Kidney tubule cell (primary cell): ENCODE results near the gene PI4KB.

ENCODE experiments used
- DNase-seq: peaks from one replicate; pipeline ENCODE4 v3.0.0-alpha.2; 2018; ENCODE audit warnings: low spot score

Gene PI4KB

DNA sequence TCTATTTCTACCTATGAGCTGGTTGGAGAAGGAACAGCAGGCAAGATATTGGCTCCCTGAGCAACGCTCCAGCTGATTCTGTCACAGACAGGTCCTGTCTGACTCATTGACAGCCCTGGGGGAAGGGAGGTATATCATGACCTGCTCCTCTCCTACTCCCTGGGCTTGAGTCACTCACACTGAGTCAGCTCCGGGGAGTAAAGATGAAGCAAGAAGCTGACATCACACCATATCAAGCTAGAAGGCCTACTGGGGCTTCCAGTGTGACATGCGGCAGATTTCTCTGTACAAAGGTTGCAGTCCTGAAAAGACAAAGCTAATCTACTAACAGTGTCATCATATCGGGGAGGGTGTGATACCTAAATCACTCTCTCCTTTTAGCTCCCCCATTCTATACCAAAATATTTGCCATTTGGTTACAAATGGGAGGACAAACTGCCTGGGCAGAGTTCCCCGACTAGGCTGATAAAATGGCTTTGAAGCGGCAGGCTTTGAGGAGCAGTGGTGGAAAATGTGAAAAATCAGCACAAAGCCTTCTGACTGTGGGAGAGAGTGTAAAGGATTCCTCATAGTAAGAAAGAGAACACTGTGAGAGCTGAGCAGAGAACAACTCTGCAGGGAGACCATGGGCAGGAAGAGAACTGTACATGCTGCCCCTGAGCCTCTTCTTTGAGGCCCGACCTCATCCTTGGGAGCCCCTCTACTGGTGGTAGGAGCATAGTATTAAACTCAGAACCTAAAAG, 15.5 kb downstream of the PI4KB start:
- DNase-seq, result peak; percentile 99

DNA sequence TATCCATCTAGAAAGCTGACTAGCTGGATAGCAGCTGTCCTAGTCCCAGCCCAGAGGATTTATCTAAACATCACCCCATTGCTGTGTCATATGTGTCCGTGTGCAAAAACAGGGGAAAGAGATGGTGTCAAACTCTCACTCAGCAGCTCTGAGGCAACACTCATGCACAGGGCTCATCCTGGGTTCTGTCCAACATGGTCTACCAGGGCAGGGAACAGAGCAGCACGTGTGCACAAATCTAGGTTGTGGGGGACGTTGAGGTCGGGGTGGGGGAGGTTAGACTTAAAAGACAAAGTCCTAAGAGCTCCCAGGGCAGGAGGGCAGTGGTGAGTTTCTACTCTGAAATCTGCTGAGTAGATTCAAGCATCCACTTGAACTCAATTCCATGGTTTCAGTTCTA, 16.2 kb downstream of the PI4KB start:
- DNase-seq, result no peak

DNA sequence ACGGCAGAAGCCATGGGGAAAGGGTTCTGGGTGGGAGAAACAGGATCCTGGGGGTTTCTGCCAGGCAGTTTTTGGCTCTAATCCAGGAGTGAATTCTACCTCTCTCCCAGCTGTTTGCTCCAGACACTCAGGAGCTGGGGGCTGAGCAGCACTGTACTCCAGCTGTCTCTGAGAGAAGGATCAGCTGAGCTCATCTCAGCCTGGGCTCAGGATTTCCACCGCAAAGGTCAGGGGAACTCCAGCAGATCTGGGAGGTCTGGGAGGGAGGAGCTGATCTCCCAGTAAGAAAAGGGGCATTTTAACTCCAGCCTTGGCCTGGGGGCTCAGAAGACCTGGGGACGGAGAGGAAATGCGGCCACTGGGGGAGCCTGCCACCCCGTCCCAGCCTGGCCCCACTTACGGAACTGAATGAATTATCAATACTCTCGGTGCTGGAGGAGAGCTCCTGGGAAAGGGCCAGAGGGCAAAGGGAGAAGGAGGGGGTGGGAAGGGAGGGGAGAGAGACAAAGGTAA, 17.3 kb downstream of the PI4KB start:
- peak; percentile 56 for DNase-seq

DNA sequence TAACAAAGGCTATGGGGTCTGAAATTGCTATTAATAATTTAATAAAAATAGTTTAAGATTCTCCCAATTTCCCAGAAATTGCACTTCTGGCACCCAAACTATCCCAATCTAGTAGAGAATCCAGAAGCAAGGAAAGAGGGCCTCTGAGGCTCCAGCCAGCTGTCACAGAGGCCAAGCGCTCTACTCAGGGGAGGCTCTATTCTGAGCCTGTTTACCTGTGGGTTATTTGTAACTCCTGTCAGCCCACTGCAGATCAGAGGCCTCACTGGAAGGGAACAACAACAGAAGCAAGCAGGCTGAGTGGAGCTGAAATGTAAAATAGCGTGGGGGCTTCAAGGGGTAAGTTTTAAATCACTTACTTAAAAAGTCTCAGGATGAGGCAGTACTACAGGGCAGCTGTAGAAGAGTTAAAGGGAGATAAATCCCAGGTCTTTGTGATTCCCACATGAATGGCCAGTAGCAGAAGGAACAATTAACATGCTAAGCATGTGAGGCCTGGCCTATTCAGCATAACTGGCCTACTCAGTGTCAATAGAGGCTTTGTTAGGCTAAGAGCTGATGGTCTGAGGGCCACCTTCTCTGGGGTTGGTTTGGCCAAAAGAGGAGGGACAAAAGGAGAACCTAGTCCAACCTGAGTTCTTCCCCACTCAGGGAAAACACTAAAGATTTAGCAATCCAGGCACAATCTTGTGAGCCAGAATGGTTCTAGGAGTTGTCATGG, 32.3 kb downstream of the PI4KB start:
- DNase-seq, result no peak

DNA sequence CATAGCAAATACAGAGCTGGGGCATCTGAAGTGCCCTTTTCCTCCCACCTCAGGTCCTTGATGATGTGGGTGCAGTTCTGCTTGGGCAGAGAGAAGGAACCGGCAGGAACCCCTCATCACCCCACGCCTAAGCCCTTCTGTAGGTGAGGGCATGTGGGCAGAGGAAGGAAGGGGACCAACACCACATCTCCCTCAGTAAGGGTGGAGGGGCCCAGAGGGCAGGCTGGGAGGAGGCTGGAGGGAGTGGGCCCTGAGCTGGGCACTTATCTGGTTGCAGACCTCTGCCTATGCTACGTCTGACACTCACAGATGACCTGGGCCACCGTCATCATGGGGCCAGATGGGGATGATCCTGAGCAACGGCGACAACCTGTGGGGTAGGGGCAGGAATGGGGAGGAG, 34.1 kb downstream of the PI4KB start:
- no peak for DNase-seq

DNA sequence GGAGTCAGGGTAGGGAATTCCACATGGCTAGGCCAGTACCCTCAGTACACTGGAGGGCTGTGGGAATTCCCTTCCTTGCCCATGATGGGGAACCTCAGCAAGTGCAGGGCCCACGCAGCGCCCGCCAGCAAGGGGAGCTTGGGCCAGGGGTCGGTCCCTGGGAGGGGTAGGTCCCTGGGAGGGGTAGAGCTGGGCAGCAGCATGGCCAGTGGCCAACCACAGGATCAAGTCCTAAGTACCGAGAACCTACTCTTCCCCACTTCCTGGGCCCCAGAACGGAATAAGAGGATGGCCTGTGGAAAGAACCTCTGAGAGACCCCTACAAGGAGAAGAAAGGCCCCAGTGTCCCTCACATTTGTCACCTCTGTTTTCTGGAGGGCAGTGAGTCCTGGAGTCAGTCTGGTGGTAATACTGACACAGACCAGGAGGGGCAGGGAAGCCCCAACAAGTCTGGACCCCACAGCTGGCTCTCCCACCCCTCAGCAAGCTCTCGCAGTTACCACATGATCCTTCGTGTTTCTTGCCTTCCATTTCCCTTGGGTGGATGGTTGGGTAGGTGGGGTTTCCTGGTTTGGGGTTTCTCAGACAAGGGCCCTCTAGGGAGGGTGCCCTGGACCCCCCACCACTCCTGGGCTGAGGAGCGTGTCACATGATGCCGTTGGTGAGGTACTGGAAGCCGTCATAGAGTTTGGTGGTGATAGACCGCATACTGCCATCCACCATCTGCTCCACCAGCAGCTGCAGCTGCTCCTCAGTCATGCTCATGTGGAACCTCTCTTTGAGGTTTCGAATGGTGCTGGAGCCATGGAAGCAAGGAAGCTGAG, 34.8 kb downstream of the PI4KB start:
- DNase-seq, result no peak

DNA sequence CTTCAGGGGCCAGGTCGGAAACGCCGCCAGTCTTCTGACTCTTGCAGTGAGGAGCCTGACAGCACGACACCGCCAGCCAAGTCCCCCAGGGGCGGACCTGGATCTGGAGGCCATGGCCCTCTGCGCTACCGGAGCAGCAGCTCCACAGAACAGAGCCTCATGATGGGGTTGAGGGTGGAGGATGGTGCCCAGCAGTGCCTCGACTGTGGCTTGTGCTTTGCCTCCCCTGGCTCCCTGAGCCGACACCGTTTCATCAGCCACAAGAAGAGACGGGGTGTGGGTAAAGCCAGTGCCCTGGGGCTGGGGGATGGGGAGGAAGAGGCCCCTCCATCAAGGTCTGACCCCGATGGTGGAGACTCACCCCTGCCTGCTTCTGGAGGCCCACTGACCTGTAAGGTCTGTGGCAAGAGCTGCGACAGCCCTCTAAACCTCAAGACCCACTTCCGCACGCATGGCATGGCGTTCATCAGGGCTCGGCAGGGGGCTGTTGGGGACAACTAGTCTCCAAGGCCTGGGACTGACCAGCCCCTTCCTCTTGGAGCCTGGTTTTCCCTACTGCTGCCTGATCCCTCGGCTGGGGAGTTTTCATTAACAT, 36.4 kb downstream of the PI4KB start:
- DNase-seq, result no peak

DNA sequence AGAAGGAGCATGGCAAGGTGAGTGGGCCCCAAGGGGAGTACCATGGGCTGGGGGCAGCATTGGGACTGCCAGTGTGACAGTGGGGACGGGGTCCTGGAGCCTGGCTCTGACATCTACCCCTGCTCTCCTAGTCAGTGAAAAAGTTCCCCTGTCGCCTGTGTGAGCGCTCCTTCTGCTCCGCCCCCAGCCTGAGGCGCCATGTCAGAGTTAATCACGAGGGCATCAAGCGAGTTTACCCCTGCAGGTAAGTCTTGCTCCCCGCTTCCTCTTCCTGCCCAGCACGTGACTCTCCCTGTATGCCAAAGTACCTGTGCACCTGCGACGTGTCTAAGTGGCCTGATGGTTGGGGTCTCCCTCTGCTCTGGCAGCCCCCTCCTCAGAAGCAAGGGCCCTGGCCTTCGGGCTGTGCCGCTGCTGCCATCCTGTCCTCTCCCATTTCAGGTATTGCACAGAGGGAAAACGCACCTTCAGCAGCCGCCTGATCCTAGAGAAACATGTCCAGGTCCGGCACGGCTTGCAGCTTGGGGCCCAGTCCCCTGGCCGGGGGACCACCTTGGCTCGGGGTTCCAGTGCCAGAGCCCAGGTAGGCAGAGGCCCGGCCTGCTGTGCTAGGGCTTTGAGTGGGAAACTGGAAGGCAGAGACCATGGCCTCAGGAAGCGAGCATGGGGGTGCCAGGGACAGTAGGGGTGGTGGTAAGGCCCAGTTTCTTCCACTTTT, 37.1 kb downstream of the PI4KB start:
- DNase-seq, result no peak

DNA sequence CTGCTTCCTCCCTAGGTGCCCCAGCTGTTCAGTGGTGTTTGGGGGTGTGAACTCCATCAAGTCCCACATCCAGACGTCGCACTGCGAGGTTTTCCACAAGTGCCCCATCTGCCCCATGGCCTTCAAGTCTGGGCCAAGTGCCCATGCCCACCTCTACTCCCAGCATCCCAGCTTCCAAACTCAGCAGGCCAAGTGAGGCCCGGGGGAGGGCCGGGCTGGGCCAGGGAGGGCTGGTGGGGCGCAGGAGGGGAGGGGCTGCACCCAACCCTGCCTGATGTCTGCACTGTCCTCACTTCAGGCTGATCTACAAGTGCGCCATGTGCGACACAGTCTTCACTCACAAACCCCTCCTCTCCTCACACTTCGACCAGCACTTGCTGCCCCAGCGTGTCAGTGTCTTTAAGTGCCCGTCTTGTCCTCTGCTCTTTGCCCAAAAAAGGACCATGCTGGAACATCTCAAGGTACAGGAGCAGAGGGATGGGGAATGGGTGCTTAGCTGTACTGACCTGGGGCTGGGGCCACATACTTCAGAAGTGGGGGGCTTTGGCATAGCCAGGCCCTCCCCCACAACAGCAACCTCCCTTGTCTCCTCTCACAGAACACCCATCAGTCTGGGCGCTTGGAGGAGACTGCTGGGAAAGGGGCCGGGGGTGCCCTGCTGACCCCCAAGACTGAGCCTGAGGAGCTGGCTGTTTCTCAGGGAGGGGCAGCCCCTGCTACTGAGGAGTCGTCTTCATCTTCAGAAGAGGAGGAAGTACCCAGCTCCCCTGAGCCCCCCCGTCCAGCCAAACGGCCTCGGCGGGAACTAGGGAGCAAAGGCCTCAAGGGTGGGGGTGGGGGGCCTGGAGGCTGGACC, 37.9 kb downstream of the PI4KB start:
- DNase-seq, result no peak

DNA sequence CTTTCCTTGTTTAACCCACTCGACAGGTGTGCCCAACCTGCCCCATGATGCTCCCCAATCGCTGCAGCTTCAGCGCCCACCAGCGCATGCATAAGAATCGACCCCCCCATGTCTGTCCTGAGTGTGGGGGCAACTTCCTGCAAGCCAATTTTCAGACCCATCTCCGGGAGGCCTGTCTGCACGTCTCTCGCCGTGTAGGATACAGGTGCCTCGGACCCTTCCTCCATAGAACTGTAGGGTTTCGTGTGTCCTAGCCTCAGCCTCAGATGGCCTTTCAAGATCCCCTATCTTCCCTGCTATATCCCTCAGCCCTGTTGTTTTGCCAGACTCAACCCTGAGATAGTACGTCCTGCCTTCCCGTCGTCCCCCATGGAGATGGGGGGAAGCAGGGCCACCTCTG, 38.7 kb downstream of the PI4KB start:
- DNase-seq, result no peak

DNA sequence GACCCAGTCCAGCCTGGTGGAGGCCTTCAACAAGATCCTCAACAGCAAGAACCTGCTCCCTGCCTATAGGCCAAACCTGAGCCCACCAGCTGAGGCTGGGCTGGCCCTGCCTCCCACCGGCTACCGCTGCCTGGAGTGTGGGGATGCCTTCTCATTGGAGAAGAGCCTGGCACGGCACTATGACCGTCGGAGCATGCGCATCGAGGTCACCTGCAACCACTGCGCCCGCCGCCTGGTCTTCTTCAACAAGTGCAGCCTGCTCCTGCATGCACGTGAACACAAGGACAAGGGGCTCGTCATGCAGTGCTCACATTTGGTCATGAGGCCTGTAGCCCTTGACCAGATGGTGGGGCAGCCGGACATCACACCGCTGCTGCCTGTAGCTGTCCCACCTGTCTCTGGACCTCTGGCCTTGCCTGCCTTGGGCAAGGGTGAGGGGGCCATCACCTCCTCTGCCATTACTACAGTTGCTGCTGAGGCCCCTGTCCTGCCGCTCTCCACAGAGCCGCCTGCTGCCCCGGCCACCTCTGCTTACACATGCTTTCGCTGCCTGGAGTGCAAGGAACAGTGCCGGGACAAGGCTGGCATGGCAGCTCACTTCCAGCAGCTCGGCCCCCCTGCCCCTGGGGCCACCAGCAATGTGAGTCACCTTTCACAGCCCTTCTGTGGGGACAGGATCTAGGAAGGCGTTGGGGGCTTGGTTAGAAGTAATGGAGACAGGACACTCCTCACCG, 39.3 kb downstream of the PI4KB start:
- no peak for DNase-seq

DNA sequence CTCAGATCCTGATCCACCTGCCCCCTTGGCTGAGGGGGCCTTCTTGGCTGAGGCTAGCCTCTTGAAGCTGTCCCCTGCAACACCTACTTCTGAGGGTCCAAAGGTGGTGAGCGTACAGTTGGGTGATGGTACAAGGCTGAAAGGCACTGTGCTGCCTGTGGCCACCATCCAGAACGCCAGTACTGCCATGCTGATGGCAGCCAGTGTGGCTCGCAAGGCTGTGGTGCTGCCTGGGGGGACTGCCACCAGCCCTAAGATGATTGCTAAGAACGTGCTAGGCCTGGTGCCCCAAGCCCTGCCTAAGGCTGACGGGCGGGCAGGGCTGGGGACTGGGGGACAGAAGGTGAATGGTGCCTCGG, 39.9 kb downstream of the PI4KB start:
- DNase-seq, result no peak

DNA sequence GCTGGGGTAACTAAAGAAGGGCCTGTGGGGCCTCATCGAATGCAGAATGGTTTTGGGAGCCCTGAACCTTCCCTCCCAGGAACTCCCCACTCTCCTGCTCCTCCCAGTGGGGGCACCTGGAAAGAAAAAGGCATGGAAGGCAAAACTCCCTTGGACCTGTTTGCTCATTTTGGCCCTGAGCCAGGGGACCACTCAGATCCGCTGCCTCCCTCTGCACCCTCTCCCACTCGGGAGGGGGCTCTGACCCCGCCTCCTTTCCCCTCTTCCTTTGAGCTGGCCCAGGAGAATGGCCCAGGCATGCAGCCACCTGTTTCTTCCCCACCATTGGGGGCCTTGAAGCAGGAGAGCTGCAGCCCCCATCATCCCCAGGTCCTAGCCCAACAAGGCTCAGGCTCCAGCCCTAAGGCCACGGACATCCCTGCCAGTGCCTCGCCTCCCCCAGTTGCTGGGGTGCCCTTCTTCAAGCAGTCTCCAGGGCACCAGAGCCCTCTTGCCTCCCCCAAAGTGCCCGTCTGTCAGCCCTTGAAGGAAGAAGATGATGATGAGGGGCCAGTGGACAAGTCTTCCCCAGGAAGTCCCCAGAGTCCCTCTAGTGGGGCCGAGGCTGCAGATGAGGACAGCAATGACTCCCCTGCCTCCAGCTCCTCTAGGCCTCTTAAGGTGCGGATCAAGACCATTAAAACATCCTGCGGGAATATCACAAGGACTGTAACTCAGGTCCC, 40.4 kb downstream of the PI4KB start:
- DNase-seq, result no peak

DNA sequence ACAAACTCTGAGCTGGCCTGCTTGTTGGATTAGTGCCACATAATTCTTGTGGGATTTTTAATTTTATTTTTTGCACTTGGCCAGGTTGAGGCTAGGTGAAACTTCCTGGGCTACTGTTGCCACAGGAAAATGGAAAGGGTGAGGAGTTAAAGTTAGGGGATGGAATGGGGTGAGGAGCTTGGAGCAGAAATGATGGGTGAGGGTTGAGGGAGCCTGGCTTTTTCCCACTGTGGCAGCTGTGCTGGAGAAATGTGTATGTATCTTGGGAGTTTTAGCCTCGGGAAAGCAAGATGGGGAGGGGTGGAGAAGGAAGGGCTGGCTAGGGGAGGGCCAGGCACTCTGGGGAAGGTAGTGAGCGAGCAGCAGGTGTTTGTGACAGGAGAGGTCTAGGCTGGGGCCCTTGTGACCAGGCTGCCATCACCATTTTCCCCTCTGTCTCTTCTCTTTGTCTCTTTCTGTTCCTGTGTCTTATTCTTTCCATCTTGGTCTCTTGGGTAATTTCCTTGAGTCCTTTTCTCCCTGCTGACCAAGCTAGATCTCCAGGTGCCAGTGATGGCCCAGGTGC, 43.1 kb downstream of the PI4KB start:
- no peak for DNase-seq

DNA sequence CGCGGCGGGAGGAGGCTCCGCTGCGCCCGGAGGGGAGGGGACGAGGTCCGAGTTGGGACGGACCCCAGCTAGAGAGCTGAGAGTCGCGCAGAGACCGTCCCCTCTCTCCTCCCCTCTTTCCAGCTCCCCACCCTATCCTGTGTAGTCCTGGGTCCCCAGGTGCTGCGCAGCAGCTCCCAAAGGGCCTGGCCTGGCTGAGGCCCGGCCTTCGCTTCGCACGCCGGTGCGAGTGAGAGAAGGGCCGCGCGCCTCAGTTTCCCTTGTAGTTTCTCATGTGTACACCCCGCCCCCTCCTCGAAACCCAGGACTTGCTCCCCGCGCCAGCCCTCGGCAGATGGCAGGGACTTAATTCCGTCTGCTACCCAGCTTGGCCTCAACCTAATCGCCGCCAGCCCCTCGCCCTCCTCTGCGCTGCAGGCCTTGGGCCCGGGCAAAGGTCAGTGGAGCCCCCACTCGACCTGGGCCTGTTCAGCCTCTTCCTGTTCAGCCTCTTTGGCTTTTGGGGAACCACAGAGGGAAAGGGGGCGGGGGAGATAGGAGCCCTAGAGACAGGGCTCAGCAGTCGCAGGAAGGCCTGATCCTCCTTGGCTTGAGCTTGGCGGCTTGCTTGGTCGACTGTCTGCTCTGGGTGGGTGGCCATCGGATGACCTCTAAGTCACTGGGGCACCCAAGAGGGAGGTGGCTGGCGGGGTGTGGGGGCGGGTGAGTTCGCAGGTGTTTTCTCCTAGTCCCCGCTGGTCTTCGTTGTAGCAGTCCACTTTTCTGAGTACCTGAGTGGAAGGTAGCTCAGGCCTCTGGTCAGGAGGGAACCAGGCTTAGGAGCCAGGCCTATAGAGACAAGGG, 44.1 kb downstream of the PI4KB start:
- peak; percentile 28 for DNase-seq

DNA sequence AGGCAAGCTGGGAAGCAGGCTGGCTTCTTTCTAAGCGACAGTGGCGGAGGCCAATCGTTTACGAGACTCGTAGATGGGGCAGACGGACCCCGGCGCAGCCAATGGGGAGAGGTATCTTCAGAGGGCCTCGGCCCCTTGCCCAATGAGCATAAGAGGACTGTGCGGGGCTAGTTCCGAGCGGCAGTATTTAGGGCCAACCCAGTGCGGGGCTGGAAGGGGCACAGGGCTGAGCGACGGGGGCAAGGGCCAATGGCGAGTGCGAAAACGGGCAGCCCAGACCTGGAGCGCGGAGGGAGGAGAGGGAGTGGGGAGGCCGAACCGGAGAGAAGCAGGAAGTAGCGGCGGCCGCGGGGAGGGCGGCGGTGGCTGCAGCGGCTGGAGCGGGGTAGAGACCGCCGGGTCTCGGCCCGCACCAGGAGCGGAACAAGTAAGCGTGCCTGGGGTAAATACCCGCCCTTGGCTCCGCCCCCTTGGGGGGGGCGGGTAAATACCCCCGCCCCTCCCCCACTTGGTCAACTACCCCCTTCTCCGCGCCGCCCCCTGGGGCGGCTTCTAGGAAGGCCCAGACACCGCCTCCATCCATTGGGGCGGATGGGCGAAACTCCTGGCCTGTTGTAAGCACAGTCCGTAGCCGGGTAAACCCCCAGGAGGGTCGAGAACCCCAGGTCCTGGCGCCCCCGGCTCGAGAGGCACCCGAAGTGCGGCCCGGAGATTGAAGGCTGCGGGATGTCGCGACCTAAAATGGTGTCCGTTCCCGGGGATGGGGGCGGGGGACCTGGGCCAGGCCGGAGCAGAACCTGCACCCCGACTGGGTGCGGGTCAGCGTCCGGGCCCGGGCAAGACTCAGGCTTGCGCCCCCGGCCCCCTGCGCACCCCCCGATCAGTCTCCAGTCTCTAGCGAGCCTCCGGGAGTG, 45.0 kb downstream of the PI4KB start, which contains the start of gene ZNF687:
TSS of gene ZNF687 (plus strand) at position 331 of the 914 bp plus-strand sequence. CDS start 3,993 bp downstream, outside the sequence.
- DNase-seq, result peak; percentile 100
